ENCODE data around the gene SDSL.

Gene SDSL

GRCh38 chr12:113391145-113391544 lies 31.0 kb upstream of the SDSL start:
- TF ChIP-seq CTCF (conservative IDR thresholded peaks at IDR 0.05; ENCODE audit: low read depth, low read length) = no peak
- no peak for DNase-seq (ENCODE audit: low read depth)
- H3K4me3 ChIP-seq (ENCODE audit: low read length) = no peak overlapping the region

GRCh38 chr12:113391650-113392337 lies 30.4 kb upstream of the SDSL start:
- no peak for TF ChIP-seq CTCF (conservative IDR thresholded peaks at IDR 0.05; ENCODE audit: low read depth, low read length)
- no peak overlapping the region for H3K4me3 ChIP-seq (ENCODE audit: low read length)
- DNase-seq (ENCODE audit: low read depth) = no peak

- no peak overlapping the region for H3K4me3 ChIP-seq (ENCODE audit: low read length)
- no peak for DNase-seq (ENCODE audit: low read depth)
- no peak for TF ChIP-seq CTCF (conservative IDR thresholded peaks at IDR 0.05; ENCODE audit: low read depth, low read length)
Measured at GRCh38 chr12:113392520-113392919, 29.7 kb upstream of the SDSL start.

GRCh38 chr12:113392988-113393579 lies 29.1 kb upstream of the SDSL start:
- TF ChIP-seq CTCF (conservative IDR thresholded peaks at IDR 0.05; ENCODE audit: low read depth, low read length) = no peak
- no peak overlapping the region for H3K4me3 ChIP-seq (ENCODE audit: low read length)
- no peak for DNase-seq (ENCODE audit: low read depth)

GRCh38 chr12:113393749-113394148 lies 28.4 kb upstream of the SDSL start:
- no peak for DNase-seq (ENCODE audit: low read depth)
- TF ChIP-seq CTCF (conservative IDR thresholded peaks at IDR 0.05; ENCODE audit: low read depth, low read length) = no peak
- H3K4me3 ChIP-seq (ENCODE audit: low read length) = no peak overlapping the region

GRCh38 chr12:113395119-113395518 lies 27.1 kb upstream of the SDSL start:
- no peak overlapping the region for H3K4me3 ChIP-seq (ENCODE audit: low read length)
- no peak for DNase-seq (ENCODE audit: low read depth)
- no peak for TF ChIP-seq CTCF (conservative IDR thresholded peaks at IDR 0.05; ENCODE audit: low read depth, low read length)

- TF ChIP-seq CTCF (conservative IDR thresholded peaks at IDR 0.05; ENCODE audit: low read depth, low read length) = no peak
- DNase-seq (ENCODE audit: low read depth) = no peak
- H3K4me3 ChIP-seq (ENCODE audit: low read length) = no peak overlapping the region
Measured at GRCh38 chr12:113396200-113396599, 26.0 kb upstream of the SDSL start.
